ENCODE data around the gene PCDH15. TPM values are rescaled to one million over a fixed set of nuclear protein-coding genes. Genes with fewer than 3 reads are reported as not detected.

PCDH15 gene
- total and polyA plus RNA-seq, 9 of the 15 experiments (the other 6 are each of a cell fraction or from before 2014, with no cell fraction given), result not detected

GRCh38 chr10:53903756-53904155 is 897.3 kb downstream of the PCDH15 start:
- no peaks in the 10 kb centered on the region for H3K4me1 ChIP-seq (replicated peaks in 1 of 2; ENCODE audit: control insufficient read depth in 2 of 2, insufficient read depth in 2 of 2, low read length in 2 of 2)
- CTCF ChIA-PET (ENCODE audit: low intra/inter-chr PET ratio), result no interaction called here
- FAIRE-seq (no peak), ATAC-seq (no peak), DNase-seq (ENCODE audit: extremely low read depth in 1 of 4, low spot score in 3 of 4) (no peak)
- H2AFZ ChIP-seq (ENCODE audit: low read depth, low read length), result no peak overlapping the region
- H3K36me3 ChIP-seq (ENCODE audit: control insufficient read depth, insufficient read depth, low read length), result no peaks in the 10 kb centered on the region
- H3K4me2 ChIP-seq (ENCODE audit: insufficient read depth, low read length), result no peak overlapping the region
- H3K27ac ChIP-seq (ENCODE audit: extremely low read depth, low read depth, low read length), result no peak overlapping the region
- H3K79me2 ChIP-seq (ENCODE audit: control insufficient read depth, insufficient read depth, low read length), result no peaks in the 10 kb centered on the region
- no peaks in the 10 kb centered on the region for H3K9me3 ChIP-seq (replicated peaks; ENCODE audit: control insufficient read depth, insufficient read depth, low read depth, low read length)
- H3K27me3 ChIP-seq (ENCODE audit: control insufficient read depth in 2 of 2, insufficient read depth in 2 of 2, low read length in 2 of 2), result no peaks in the 10 kb centered on the region
- no peak overlapping the region for H3K4me3 ChIP-seq
- 0% methylated on average over 1 of the region's 1 CpG for WGBS (ENCODE audit: insufficient coverage, low coverage, missing lambda C conversion rate)
- H4K20me1 ChIP-seq (replicated peaks; ENCODE audit: control insufficient read depth, insufficient read depth, low read length), result no peaks in the 10 kb centered on the region
- no TSS peak for BruUV-seq (replicated peaks)
- intact Hi-C loops (cut with micrococcal nuclease), result no loop called here
- POLR2A ChIA-PET, result no interaction called here
- H3K9me1 ChIP-seq (ENCODE audit: control insufficient read depth, insufficient read depth, low read length), result no peaks in the 10 kb centered on the region
- H3K9ac ChIP-seq (ENCODE audit: insufficient read depth in 1 of 2, low read depth in 2 of 2, low read length in 2 of 2), result no peak overlapping the region
- in situ Hi-C loops (cut with MboI), result no loop called here
- TF ChIP-seq MAZ (CRISPR knock-in tag; conservative IDR thresholded peaks at IDR 0.05 in 1 of 2, IDR thresholded peaks at IDR 0.05 in 1 of 2) (no peak), MCM3 (IDR thresholded peaks at IDR 0.05) (no peak), ZNF695 (CRISPR knock-in tag; IDR thresholded peaks at IDR 0.05) (no peak), SNRNP70 (optimal IDR thresholded peaks at IDR 0.05; ENCODE audit: low read depth, low read length) (no peak), GTF3C2 (IDR thresholded peaks at IDR 0.05; ENCODE audit: borderline replicate concordance, extremely low read depth, insufficient read length) (no peak), NR1H2 (CRISPR knock-in tag; IDR thresholded peaks at IDR 0.05) (no peak), NR2F6 (CRISPR knock-in tag; IDR thresholded peaks at IDR 0.05) (no peak), SRSF7 (optimal IDR thresholded peaks at IDR 0.05; ENCODE audit: low read depth, low read length) (no peak), RBM22 (IDR thresholded peaks at IDR 0.05; ENCODE audit: low read depth, low read length, poor library complexity, severe bottlenecking) (no peak), HDAC6 (IDR thresholded peaks at IDR 0.05; ENCODE audit: low read depth, low read length) (no peak), CHD4 (IDR thresholded peaks at IDR 0.05; ENCODE audit: insufficient read depth, insufficient replicate concordance, low read depth, low read length, poor library complexity, severe bottlenecking) (no peak), ZNF224 (CRISPR knock-in tag; IDR thresholded peaks at IDR 0.05) (no peak), STAT5B (CRISPR knock-in tag; IDR thresholded peaks at IDR 0.05) (no peak), SREBF2 (CRISPR knock-in tag; IDR thresholded peaks at IDR 0.05) (no peak), PTRF (tag; IDR thresholded peaks at IDR 0.05) (no peak), ZNF354B (CRISPR knock-in tag; IDR thresholded peaks at IDR 0.05) (no peak), KLF6 (CRISPR knock-in tag; IDR thresholded peaks at IDR 0.05; ENCODE audit: borderline replicate concordance) (no peak)
- TF ChIP-seq, protein P1, sequence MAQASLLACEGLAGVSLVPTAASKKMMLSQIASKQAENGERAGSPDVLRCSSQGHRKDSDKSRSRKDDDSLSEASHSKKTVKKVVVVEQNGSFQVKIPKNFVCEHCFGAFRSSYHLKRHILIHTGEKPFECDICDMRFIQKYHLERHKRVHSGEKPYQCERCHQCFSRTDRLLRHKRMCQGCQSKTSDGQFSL (CRISPR knock-in tag; IDR thresholded peaks at IDR 0.05), result no peak
- TF ChIP-seq, protein P1 (tag; IDR thresholded peaks at IDR 0.05), result no peak
- TF ChIP-seq, protein P2, sequence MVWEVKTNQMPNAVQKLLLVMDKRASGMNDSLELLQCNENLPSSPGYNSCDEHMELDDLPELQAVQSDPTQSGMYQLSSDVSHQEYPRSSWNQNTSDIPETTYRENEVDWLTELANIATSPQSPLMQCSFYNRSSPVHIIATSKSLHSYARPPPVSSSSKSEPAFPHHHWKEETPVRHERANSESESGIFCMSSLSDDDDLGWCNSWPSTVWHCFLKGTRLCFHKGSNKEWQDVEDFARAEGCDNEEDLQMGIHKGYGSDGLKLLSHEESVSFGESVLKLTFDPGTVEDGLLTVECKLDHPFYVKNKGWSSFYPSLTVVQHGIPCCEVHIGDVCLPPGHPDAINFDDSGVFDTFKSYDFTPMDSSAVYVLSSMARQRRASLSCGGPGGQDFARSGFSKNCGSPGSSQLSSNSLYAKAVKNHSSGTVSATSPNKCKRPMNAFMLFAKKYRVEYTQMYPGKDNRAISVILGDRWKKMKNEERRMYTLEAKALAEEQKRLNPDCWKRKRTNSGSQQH (CRISPR knock-in tag; IDR thresholded peaks at IDR 0.05), result no peak

All from K562 (cell line).